Neural crest cell (in vitro differentiated cells): ENCODE data around the gene CCDC12. TPM values are rescaled to one million over a fixed set of nuclear protein-coding genes. Genes with fewer than 3 reads are reported as not detected.
A peak's percentile ranks its signal among the peaks of the same experiment; 100 is the strongest.

Experiments used
- DNase-seq: peaks from one replicate; pipeline ENCODE4 v3.0.0; 2021; ENCODE audit warnings: low read depth, mixed read lengths, low spot score
- H3K27ac Mint-ChIP-seq: one replicate; pipeline ENCODE4 v1.8.0; 2021; ENCODE audit warnings: mild to moderate bottlenecking, mixed read lengths; ENCODE audit not compliant: unreplicated experiment
- H3K27me3 Mint-ChIP-seq: 2 replicates; pipeline ENCODE4 v1.8.0; 2021; ENCODE audit warnings: low read depth, mild to moderate bottlenecking, mixed read lengths
- H3K36me3 Mint-ChIP-seq: 2 replicates; pipeline ENCODE4 v1.8.0; 2021; ENCODE audit warnings: low read depth, mild to moderate bottlenecking, mixed read lengths
- H3K4me1 Mint-ChIP-seq: 2 replicates; pipeline ENCODE4 v1.8.0; 2021; ENCODE audit warnings: mixed read lengths
- H3K4me3 Mint-ChIP-seq: one replicate; pipeline ENCODE4 v1.8.0; 2021; ENCODE audit warnings: mild to moderate bottlenecking, mixed read lengths
- H3K9me3 Mint-ChIP-seq: 2 replicates; pipeline ENCODE4 v1.8.0; 2021; ENCODE audit warnings: mixed read lengths
- total RNA-seq: library from RNA; stranded (reverse); gene quantifications from 2 replicates; pipeline ENCODE4 v1.2.1, GENCODE V29; 2021
- TF ChIP-seq, protein P1 (sequence below): fragments of 200-600 bp; sonication (generic); conservative IDR thresholded peaks from 2 replicates; pipeline ENCODE4 v1.5.0; 2021; ENCODE audit warnings: antibody characterized with exemption, mild to moderate bottlenecking

CCDC12 gene
- total RNA-seq, 1 donor from 2014 or later: 54.3 TPM

DNA sequence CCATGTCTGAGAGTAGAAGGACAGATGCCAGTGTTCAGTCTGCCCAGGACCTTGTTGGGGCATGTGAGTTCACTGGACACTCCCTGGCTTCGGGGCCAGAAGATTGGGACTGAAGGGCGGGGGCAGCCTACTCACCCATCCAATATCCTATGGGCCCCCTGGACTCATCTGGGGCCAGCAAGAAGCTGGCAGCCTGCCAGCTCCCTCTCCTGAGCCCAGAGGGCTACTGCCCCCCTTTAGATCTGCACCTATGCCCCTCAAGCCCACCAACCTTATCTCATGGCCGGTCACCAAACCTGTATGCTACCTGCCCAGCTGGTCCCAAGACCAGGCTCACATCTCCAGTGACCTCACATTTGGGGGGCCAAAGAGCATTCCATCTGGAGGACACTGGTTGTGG is 90.9 kb downstream of the CCDC12 start:
- peak overlapping the region; percentile 79 for H3K4me3 Mint-ChIP-seq
- H3K4me1 Mint-ChIP-seq: no peaks in the 10 kb centered on the region
- no peak overlapping the region for H3K27ac Mint-ChIP-seq
- no peaks in the 10 kb centered on the region for H3K36me3 Mint-ChIP-seq
- no peaks in the 10 kb centered on the region for H3K9me3 Mint-ChIP-seq
- no peak for DNase-seq
- peaks cover 61% of the 10 kb centered on the region for H3K27me3 Mint-ChIP-seq
- TF ChIP-seq, protein P1, sequence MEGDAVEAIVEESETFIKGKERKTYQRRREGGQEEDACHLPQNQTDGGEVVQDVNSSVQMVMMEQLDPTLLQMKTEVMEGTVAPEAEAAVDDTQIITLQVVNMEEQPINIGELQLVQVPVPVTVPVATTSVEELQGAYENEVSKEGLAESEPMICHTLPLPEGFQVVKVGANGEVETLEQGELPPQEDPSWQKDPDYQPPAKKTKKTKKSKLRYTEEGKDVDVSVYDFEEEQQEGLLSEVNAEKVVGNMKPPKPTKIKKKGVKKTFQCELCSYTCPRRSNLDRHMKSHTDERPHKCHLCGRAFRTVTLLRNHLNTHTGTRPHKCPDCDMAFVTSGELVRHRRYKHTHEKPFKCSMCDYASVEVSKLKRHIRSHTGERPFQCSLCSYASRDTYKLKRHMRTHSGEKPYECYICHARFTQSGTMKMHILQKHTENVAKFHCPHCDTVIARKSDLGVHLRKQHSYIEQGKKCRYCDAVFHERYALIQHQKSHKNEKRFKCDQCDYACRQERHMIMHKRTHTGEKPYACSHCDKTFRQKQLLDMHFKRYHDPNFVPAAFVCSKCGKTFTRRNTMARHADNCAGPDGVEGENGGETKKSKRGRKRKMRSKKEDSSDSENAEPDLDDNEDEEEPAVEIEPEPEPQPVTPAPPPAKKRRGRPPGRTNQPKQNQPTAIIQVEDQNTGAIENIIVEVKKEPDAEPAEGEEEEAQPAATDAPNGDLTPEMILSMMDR: no peak

DNA sequence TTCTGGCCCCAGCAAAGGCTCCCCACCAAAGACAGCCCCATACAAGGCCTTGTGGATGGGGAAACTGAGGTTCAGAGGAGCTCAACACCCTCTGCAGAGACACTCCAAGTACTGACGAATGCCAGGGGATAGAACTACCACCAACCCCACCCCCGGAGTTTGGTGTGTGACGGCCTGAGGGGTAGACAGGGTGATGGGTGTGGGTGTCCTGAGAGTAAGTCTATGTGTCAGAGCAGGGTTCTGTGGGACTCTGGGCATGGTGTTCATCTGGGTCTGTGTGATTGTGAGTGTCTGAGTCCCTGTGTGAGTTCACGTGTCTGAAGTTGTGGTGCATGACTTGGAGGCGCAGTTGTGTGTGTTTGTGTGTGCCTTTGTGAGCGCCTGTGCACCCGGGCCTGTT is 91.6 kb downstream of the CCDC12 start:
- Mint-ChIP-seq H3K27me3 (peaks cover 68% of the 10 kb centered on the region), H3K27ac (no peak overlapping the region), H3K4me1 (no peaks in the 10 kb centered on the region), H3K9me3 (no peaks in the 10 kb centered on the region), H3K36me3 (no peaks in the 10 kb centered on the region), H3K4me3 (peak overlapping the region; percentile 79)
- TF ChIP-seq, protein P1: no peak
- DNase-seq: no peak

DNA sequence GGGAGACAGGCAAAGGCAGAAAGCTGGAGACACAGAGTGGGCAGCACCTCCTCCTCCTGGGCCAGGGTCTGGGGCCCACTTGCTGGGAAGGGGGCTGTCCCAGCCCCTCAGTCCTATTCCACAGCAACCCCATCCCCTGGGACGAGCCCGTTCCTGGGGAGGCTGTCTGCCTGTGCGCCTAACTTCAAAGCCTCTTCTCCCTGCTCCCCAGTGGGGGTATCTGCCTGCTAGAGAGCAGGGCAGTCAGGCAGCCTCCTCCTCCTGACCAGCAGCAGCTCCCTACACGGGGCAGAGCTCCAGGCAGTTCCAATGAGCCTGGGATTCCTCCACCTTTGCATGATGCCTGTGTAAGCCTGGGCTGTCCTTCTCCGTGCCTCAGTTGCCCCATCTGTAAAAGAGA is 92.1 kb downstream of the CCDC12 start:
- H3K27ac Mint-ChIP-seq: no peak overlapping the region
- H3K4me3 Mint-ChIP-seq: peak overlapping the region; percentile 79
- no peaks in the 10 kb centered on the region for H3K36me3 Mint-ChIP-seq
- H3K27me3 Mint-ChIP-seq: peaks cover 73% of the 10 kb centered on the region
- TF ChIP-seq, protein P1: no peak
- no peaks in the 10 kb centered on the region for H3K9me3 Mint-ChIP-seq
- no peaks in the 10 kb centered on the region for H3K4me1 Mint-ChIP-seq
- DNase-seq: no peak

DNA sequence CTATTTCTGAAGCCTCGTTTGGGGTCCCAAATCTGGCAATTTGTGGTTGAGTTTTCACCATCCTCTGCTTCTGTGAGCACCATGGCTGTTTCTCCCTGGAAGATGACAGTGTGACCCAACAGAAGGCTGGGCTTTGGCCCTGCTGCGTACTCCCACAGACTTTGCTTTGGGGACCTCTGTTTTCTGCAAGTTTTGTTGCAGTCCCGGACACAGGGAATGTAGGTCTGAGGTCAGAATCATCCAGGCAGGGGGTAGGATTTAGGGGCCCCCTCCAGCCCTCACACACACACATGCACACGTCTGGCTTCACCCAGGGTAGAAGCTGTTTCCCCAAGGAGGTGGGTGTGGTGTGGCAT is 92.7 kb downstream of the CCDC12 start:
- TF ChIP-seq, protein P1: no peak
- Mint-ChIP-seq H3K36me3 (no peaks in the 10 kb centered on the region), H3K4me1 (no peaks in the 10 kb centered on the region), H3K9me3 (no peaks in the 10 kb centered on the region), H3K27ac (no peak overlapping the region), H3K4me3 (peak overlapping the region; percentile 70), H3K27me3 (peaks cover 78% of the 10 kb centered on the region)
- DNase-seq: no peak

DNA sequence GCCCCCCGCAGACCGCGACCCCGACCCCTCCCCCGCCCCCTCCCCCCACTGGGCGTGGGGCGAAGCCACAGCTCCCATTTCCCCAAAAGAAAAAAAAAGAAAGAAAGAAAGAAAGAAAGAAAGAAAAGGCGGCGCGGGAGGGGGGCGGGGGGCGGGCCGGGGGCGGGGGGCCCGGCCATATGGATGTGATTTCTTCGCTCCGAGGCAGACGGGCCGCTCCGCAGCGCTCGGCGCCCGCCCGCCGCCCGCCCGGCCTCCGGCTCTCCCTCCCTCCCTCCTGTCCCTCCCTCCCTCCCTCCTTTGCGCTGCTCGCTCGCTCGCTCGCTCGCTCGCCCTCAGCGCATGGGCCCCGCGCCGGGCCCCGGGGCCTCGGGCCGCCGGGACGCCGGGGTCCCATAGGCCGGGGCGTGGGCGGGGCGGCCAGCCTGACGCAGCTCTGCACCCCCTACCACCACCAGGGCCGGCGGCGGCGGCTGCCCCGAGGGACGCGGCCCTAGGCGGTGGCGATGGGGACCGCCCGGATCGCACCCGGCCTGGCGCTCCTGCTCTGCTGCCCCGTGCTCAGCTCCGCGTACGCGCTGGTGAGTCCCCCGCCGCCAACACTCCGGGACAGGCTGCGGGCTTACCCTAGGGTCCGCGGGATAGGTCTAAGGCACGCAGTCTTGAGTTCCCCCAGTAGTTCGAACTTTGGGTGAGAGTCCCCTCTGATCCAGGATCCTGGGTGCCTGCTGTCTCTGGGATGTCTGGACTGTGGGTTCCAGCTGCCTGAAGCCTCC is 93.3 kb downstream of the CCDC12 start:
- Mint-ChIP-seq H3K27ac (no peak overlapping the region), H3K9me3 (no peaks in the 10 kb centered on the region), H3K4me3 (peak overlapping the region; percentile 70), H3K36me3 (no peaks in the 10 kb centered on the region), H3K4me1 (no peaks in the 10 kb centered on the region), H3K27me3 (peaks cover 78% of the 10 kb centered on the region)
- TF ChIP-seq, protein P1: no peak
- no peak for DNase-seq
